ENCODE measurements around the gene TOX3. TPM values are rescaled to one million over a fixed set of nuclear protein-coding genes. Genes with fewer than 3 reads are reported as not detected.

The TOX3 gene
- total RNA-seq, 1 experiment from 2014 or later, result not detected

GRCh38 chr16:52578829-52579498, 32.0 kb upstream of the TOX3 start:
- Histone ChIP-seq H3K9me3 (ENCODE audit: low read length) (no peaks in the 10 kb centered on the region), H4K20me1 (ENCODE audit: insufficient read depth, low read depth, low read length) (no peaks in the 10 kb centered on the region), H3K4me2 (ENCODE audit: low read depth, low read length, poor library complexity, severe bottlenecking) (no peak overlapping the region), H3K27me3 (ENCODE audit: low read length) (no peaks in the 10 kb centered on the region), H3K79me2 (ENCODE audit: low read length) (no peaks in the 10 kb centered on the region), H3K4me3 (ENCODE audit: low read length) (no peak overlapping the region), H3K36me3 (ENCODE audit: insufficient read depth, low read length) (no peaks in the 10 kb centered on the region), H2AFZ (ENCODE audit: low read length) (no peak overlapping the region), H3K9me2 (replicated peaks; ENCODE audit: insufficient read depth, low read length) (no peaks in the 10 kb centered on the region), H3K4me1 (ENCODE audit: low read length) (no peaks in the 10 kb centered on the region), H3K9ac (ENCODE audit: low read length) (no peak overlapping the region), H3K27ac (ENCODE audit: low read length) (no peak overlapping the region)
- DNase-seq, result no peak

GRCh38 chr16:52578007-52578828, 31.3 kb upstream of the TOX3 start:
- no peaks in the 10 kb centered on the region for H3K27me3 ChIP-seq (ENCODE audit: low read length)
- no peak overlapping the region for H2AFZ ChIP-seq (ENCODE audit: low read length)
- no peak overlapping the region for H3K4me3 ChIP-seq (ENCODE audit: low read length)
- DNase-seq, result no peak
- no peaks in the 10 kb centered on the region for H3K79me2 ChIP-seq (ENCODE audit: low read length)
- H3K4me1 ChIP-seq (ENCODE audit: low read length), result no peaks in the 10 kb centered on the region
- H3K9me2 ChIP-seq (replicated peaks; ENCODE audit: insufficient read depth, low read length), result no peaks in the 10 kb centered on the region
- H3K36me3 ChIP-seq (ENCODE audit: insufficient read depth, low read length), result no peaks in the 10 kb centered on the region
- H3K27ac ChIP-seq (ENCODE audit: low read length), result no peak overlapping the region
- no peak overlapping the region for H3K9ac ChIP-seq (ENCODE audit: low read length)
- no peaks in the 10 kb centered on the region for H4K20me1 ChIP-seq (ENCODE audit: insufficient read depth, low read depth, low read length)
- H3K9me3 ChIP-seq (ENCODE audit: low read length), result no peaks in the 10 kb centered on the region
- H3K4me2 ChIP-seq (ENCODE audit: low read depth, low read length, poor library complexity, severe bottlenecking), result no peak overlapping the region

- no peaks in the 10 kb centered on the region for H3K4me1 ChIP-seq (ENCODE audit: low read length)
- H4K20me1 ChIP-seq (ENCODE audit: insufficient read depth, low read depth, low read length), result no peaks in the 10 kb centered on the region
- H3K9me3 ChIP-seq (ENCODE audit: low read length), result no peaks in the 10 kb centered on the region
- no peak overlapping the region for H3K27ac ChIP-seq (ENCODE audit: low read length)
- no peaks in the 10 kb centered on the region for H3K9me2 ChIP-seq (replicated peaks; ENCODE audit: insufficient read depth, low read length)
- no peak overlapping the region for H3K4me2 ChIP-seq (ENCODE audit: low read depth, low read length, poor library complexity, severe bottlenecking)
- H3K9ac ChIP-seq (ENCODE audit: low read length), result no peak overlapping the region
- no peaks in the 10 kb centered on the region for H3K27me3 ChIP-seq (ENCODE audit: low read length)
- no peak overlapping the region for H3K4me3 ChIP-seq (ENCODE audit: low read length)
- no peak overlapping the region for H2AFZ ChIP-seq (ENCODE audit: low read length)
- no peak for DNase-seq
- H3K36me3 ChIP-seq (ENCODE audit: insufficient read depth, low read length), result no peaks in the 10 kb centered on the region
- H3K79me2 ChIP-seq (ENCODE audit: low read length), result no peaks in the 10 kb centered on the region
These were observed 30.3 kb upstream of the TOX3 start for GRCh38 chr16:52577130-52577706.

- H3K4me1 ChIP-seq (ENCODE audit: low read length), result no peaks in the 10 kb centered on the region
- no peak overlapping the region for H3K4me3 ChIP-seq (ENCODE audit: low read length)
- DNase-seq, result no peak
- H3K9me2 ChIP-seq (replicated peaks; ENCODE audit: insufficient read depth, low read length), result no peaks in the 10 kb centered on the region
- no peaks in the 10 kb centered on the region for H3K9me3 ChIP-seq (ENCODE audit: low read length)
- no peak overlapping the region for H3K9ac ChIP-seq (ENCODE audit: low read length)
- H2AFZ ChIP-seq (ENCODE audit: low read length), result no peak overlapping the region
- H3K4me2 ChIP-seq (ENCODE audit: low read depth, low read length, poor library complexity, severe bottlenecking), result no peak overlapping the region
- no peak overlapping the region for H3K27ac ChIP-seq (ENCODE audit: low read length)
- H3K79me2 ChIP-seq (ENCODE audit: low read length), result no peaks in the 10 kb centered on the region
- H3K36me3 ChIP-seq (ENCODE audit: insufficient read depth, low read length), result no peaks in the 10 kb centered on the region
- no peaks in the 10 kb centered on the region for H4K20me1 ChIP-seq (ENCODE audit: insufficient read depth, low read depth, low read length)
- H3K27me3 ChIP-seq (ENCODE audit: low read length), result no peaks in the 10 kb centered on the region
These were observed 26.7 kb upstream of the TOX3 start for GRCh38 chr16:52573365-52574299.

- DNase-seq, result no peak
- Histone ChIP-seq H3K9me2 (replicated peaks; ENCODE audit: insufficient read depth, low read length) (no peaks in the 10 kb centered on the region), H3K4me1 (ENCODE audit: low read length) (no peaks in the 10 kb centered on the region), H3K36me3 (ENCODE audit: insufficient read depth, low read length) (no peaks in the 10 kb centered on the region), H3K27ac (ENCODE audit: low read length) (no peak overlapping the region), H3K9me3 (ENCODE audit: low read length) (no peaks in the 10 kb centered on the region), H3K4me3 (ENCODE audit: low read length) (no peak overlapping the region), H2AFZ (ENCODE audit: low read length) (no peak overlapping the region), H3K27me3 (ENCODE audit: low read length) (no peaks in the 10 kb centered on the region), H3K79me2 (ENCODE audit: low read length) (no peaks in the 10 kb centered on the region), H3K4me2 (ENCODE audit: low read depth, low read length, poor library complexity, severe bottlenecking) (no peak overlapping the region), H4K20me1 (ENCODE audit: insufficient read depth, low read depth, low read length) (no peaks in the 10 kb centered on the region), H3K9ac (ENCODE audit: low read length) (no peak overlapping the region)
These were observed 25.7 kb upstream of the TOX3 start for GRCh38 chr16:52572656-52573055.

- Histone ChIP-seq H4K20me1 (ENCODE audit: insufficient read depth, low read depth, low read length) (no peaks in the 10 kb centered on the region), H3K9me3 (ENCODE audit: low read length) (no peaks in the 10 kb centered on the region), H3K27ac (ENCODE audit: low read length) (no peak overlapping the region), H3K9me2 (replicated peaks; ENCODE audit: insufficient read depth, low read length) (no peaks in the 10 kb centered on the region), H2AFZ (ENCODE audit: low read length) (no peak overlapping the region), H3K4me3 (ENCODE audit: low read length) (no peak overlapping the region), H3K79me2 (ENCODE audit: low read length) (no peaks in the 10 kb centered on the region), H3K4me1 (ENCODE audit: low read length) (no peaks in the 10 kb centered on the region), H3K4me2 (ENCODE audit: low read depth, low read length, poor library complexity, severe bottlenecking) (no peak overlapping the region), H3K9ac (ENCODE audit: low read length) (no peak overlapping the region), H3K36me3 (ENCODE audit: insufficient read depth, low read length) (no peaks in the 10 kb centered on the region), H3K27me3 (ENCODE audit: low read length) (no peaks in the 10 kb centered on the region)
- DNase-seq, result no peak
These were observed 23.6 kb upstream of the TOX3 start for GRCh38 chr16:52570495-52571091.

- no peak overlapping the region for H2AFZ ChIP-seq (ENCODE audit: low read length)
- no peaks in the 10 kb centered on the region for H3K9me2 ChIP-seq (replicated peaks; ENCODE audit: insufficient read depth, low read length)
- H3K27ac ChIP-seq (ENCODE audit: low read length), result no peak overlapping the region
- H3K79me2 ChIP-seq (ENCODE audit: low read length), result no peaks in the 10 kb centered on the region
- H3K9ac ChIP-seq (ENCODE audit: low read length), result no peak overlapping the region
- no peak for DNase-seq
- no peak overlapping the region for H3K4me3 ChIP-seq (ENCODE audit: low read length)
- H3K4me1 ChIP-seq (ENCODE audit: low read length), result no peaks in the 10 kb centered on the region
- no peaks in the 10 kb centered on the region for H3K36me3 ChIP-seq (ENCODE audit: insufficient read depth, low read length)
- no peak overlapping the region for H3K4me2 ChIP-seq (ENCODE audit: low read depth, low read length, poor library complexity, severe bottlenecking)
- no peaks in the 10 kb centered on the region for H4K20me1 ChIP-seq (ENCODE audit: insufficient read depth, low read depth, low read length)
- no peaks in the 10 kb centered on the region for H3K9me3 ChIP-seq (ENCODE audit: low read length)
- H3K27me3 ChIP-seq (ENCODE audit: low read length), result no peaks in the 10 kb centered on the region
These were observed 22.8 kb upstream of the TOX3 start for GRCh38 chr16:52569701-52570100.

Measured in Karpas-422 (cell line).